BLaER1 (cell line): ENCODE results near the gene RAB6D.
"Not testable (repeated sequence)": the region's sequence is repeated elsewhere in the genome, so short reads cannot be mapped to it uniquely, and the experiment has no call there.

Experiments used
- H3K27ac ChIP-seq: shearing (Covaris generic); formaldehyde crosslinking; 2 replicates; pipeline ENCODE4 v1.8.1; 2022
- H3K27me3 ChIP-seq: shearing (Covaris generic); formaldehyde crosslinking; 2 replicates; pipeline ENCODE4 v1.8.1; 2022
- H3K36me3 ChIP-seq: shearing (Covaris generic); formaldehyde crosslinking; 2 replicates; pipeline ENCODE4 v1.8.1; 2022
- H3K4me1 ChIP-seq: shearing (Covaris generic); formaldehyde crosslinking; 2 replicates; pipeline ENCODE4 v1.8.1; 2022
- H3K4me2 ChIP-seq: shearing (Covaris generic); formaldehyde crosslinking; 2 replicates; pipeline ENCODE4 v1.8.1; 2022
- H3K4me3 ChIP-seq: shearing (Covaris generic); formaldehyde crosslinking; 2 replicates; pipeline ENCODE4 v1.8.1; 2022
- H3K9ac ChIP-seq: shearing (Covaris generic); formaldehyde crosslinking; 2 replicates; pipeline ENCODE4 v1.8.1; 2022
- H3K9me3 ChIP-seq: shearing (Covaris generic); formaldehyde crosslinking; 2 replicates; pipeline ENCODE4 v1.8.1; 2022
- H4K20me1 ChIP-seq: shearing (Covaris generic); formaldehyde crosslinking; 2 replicates; pipeline ENCODE4 v1.8.1; 2022
- Cebpa-rat ChIP-seq: shearing (Covaris generic); IDR thresholded peaks from 2 replicates; pipeline ENCODE4 v1.8.1; 2022

RAB6D gene

DNA sequence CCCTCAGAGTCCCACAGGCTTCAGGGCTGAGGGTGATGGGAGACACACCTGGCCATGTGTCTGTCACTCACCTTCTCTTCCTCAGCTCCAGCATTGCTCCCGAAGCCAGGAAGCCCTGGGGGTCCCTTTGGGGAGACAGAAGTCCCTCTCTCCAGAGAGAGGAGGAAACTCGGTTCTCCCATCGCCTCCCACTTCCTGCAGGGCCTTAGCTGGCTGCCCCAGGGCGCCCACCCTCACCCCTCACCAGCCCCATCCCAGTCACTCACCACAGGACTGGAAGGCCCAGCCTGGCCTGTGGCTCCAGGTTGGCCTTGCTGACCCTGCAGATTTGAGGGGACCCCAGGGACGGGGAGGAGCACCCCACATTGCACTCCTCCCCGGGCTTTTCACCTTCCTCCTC, 2.7 kb upstream of the RAB6D start:
- no peak overlapping the region for H3K4me2 ChIP-seq
- no peaks in the 10 kb centered on the region for H3K36me3 ChIP-seq
- H3K9ac ChIP-seq, result no peak overlapping the region
- H4K20me1 ChIP-seq, result no peaks in the 10 kb centered on the region
- H3K27ac ChIP-seq, result no peak overlapping the region
- peaks cover 4% of the 10 kb centered on the region; the same call in 1 of the 2 replicates for H3K4me1 ChIP-seq
- H3K4me3 ChIP-seq, result no peak overlapping the region
- TF ChIP-seq Cebpa-rat, result no peak
- H3K9me3 ChIP-seq, result no peaks in the 10 kb centered on the region
- H3K27me3 ChIP-seq, result no peaks in the 10 kb centered on the region

DNA sequence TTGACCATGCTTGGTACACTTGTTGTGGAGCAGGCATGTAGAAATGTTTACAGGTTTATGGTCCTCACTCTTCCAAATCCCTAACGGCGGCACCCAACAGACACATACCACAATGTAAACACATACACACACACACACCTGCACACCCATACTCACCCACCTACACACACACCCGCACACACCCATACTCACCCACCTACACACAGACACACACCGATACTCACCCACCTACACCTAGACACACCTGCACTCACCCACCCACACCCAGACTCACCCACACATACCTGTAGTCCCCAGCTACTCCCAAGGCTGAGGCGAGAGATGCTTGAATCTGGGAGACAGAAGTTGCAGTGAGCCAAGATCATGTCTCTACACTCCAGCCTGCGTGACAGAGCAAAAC, 1.5 kb upstream of the RAB6D start:
- TF ChIP-seq Cebpa-rat, result no peak
- no peaks in the 10 kb centered on the region for H3K27me3 ChIP-seq
- H3K36me3 ChIP-seq, result no peaks in the 10 kb centered on the region
- H3K4me3 ChIP-seq, result no peak overlapping the region
- no peaks in the 10 kb centered on the region for H3K9me3 ChIP-seq
- H3K4me1 ChIP-seq, result peaks cover 6% of the 10 kb centered on the region; the same call in 1 of the 2 replicates
- no peak overlapping the region for H3K9ac ChIP-seq
- H4K20me1 ChIP-seq, result no peaks in the 10 kb centered on the region
- no peak overlapping the region for H3K27ac ChIP-seq
- no peak overlapping the region for H3K4me2 ChIP-seq

- not testable (repeated sequence) for H3K9me3 ChIP-seq, H3K9ac ChIP-seq, H3K4me2 ChIP-seq, H3K36me3 ChIP-seq, H3K4me3 ChIP-seq, H4K20me1 ChIP-seq, H3K27me3 ChIP-seq, H3K27ac ChIP-seq, H3K4me1 ChIP-seq
Measured at GRCh38 chr2:131363213-131363612, 755 bp downstream of the RAB6D start.

- H3K9me3 ChIP-seq, H3K4me3 ChIP-seq, H4K20me1 ChIP-seq, H3K27me3 ChIP-seq, H3K9ac ChIP-seq, H3K36me3 ChIP-seq, H3K4me2 ChIP-seq, H3K27ac ChIP-seq, H3K4me1 ChIP-seq: not testable (repeated sequence)
Measured at GRCh38 chr2:131361773-131362172, 2.2 kb downstream of the RAB6D start.

- H3K9ac ChIP-seq, result not testable (repeated sequence)
Measured at GRCh38 chr2:131353167-131353697, 10.7 kb downstream of the RAB6D start.

GRCh38 chr2:131349021-131349420, 14.9 kb downstream of the RAB6D start:
- no peak overlapping the region for H3K27ac ChIP-seq
- no peaks in the 10 kb centered on the region for H4K20me1 ChIP-seq
- H3K36me3 ChIP-seq, result no peaks in the 10 kb centered on the region
- H3K27me3 ChIP-seq, result no peaks in the 10 kb centered on the region
- TF ChIP-seq Cebpa-rat, result no peak
- peaks cover 11% of the 10 kb centered on the region; the same call in 1 of the 2 replicates for H3K9me3 ChIP-seq
- no peak overlapping the region for H3K4me3 ChIP-seq
- no peak overlapping the region for H3K9ac ChIP-seq
- no peak overlapping the region for H3K4me2 ChIP-seq
- H3K4me1 ChIP-seq, result no peaks in the 10 kb centered on the region

More at GRCh38 chr2:131353167-131353697, 10.7 kb downstream of the RAB6D start:
- not testable (repeated sequence) for H4K20me1 ChIP-seq, H3K27me3 ChIP-seq, H3K4me3 ChIP-seq, H3K36me3 ChIP-seq, H3K4me2 ChIP-seq, H3K27ac ChIP-seq, H3K4me1 ChIP-seq
- H3K9me3 ChIP-seq, result peaks cover 11% of the 10 kb centered on the region; the same call in 1 of the 2 replicates

GRCh38 chr2:131347035-131347434, 16.9 kb downstream of the RAB6D start:
- H3K4me1 ChIP-seq, result not testable (repeated sequence)

DNA sequence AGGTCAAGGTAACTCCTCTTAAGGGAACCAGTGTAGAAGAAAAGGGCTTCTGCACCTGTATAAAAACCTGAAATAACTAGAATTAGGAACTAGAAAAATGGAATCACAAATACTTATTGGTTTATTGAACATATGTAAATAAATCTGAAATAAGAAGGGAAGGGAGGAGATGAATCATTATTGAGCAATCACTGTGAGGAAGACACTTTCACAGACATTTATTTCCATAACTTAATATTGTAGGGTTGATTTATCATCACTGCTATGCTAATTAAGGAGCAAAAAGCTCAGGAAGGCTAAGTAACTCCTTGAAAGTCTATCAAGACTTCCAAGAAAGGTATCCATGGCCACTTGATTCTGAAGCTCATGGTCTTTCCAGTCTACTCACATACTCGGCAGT, 24.7 kb downstream of the RAB6D start:
- H3K9me3 ChIP-seq, result not testable (repeated sequence)

More at GRCh38 chr2:131347035-131347434, 16.9 kb downstream of the RAB6D start:
- not testable (repeated sequence) for H3K9ac ChIP-seq, H3K27ac ChIP-seq, H3K36me3 ChIP-seq, H3K4me3 ChIP-seq, H3K27me3 ChIP-seq, H4K20me1 ChIP-seq, H3K4me2 ChIP-seq, H3K9me3 ChIP-seq

GRCh38 chr2:131335319-131335718, 28.6 kb downstream of the RAB6D start:
- H3K36me3 ChIP-seq, H3K9ac ChIP-seq, H3K27me3 ChIP-seq, H4K20me1 ChIP-seq, H3K9me3 ChIP-seq, H3K4me2 ChIP-seq, H3K27ac ChIP-seq, H3K4me1 ChIP-seq, H3K4me3 ChIP-seq: not testable (repeated sequence)

More for the DNA sequence above, 24.7 kb downstream of the RAB6D start:
- not testable (repeated sequence) for H3K9ac ChIP-seq, H3K4me2 ChIP-seq, H3K4me1 ChIP-seq, H3K27ac ChIP-seq, H3K4me3 ChIP-seq, H4K20me1 ChIP-seq, H3K36me3 ChIP-seq, H3K27me3 ChIP-seq

DNA sequence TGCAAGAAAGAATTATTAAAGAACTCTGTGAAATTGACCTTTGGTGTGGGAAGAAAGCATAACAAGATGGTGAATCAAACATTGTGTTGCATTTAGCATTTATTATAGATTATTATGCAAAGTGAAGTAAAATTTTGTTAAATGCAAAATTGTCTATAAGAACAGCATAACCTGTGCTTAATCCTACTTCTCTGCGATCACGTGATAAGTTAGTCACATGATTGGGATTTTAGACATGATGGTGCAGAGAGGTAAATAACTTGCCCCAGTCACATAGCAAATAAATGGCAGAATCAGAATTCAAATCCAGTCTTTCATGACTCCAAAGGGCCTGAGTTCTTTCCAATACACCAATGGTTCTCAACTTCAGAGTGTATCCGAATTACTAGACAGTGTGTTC, 31.3 kb downstream of the RAB6D start:
- not testable (repeated sequence) for H3K9me3 ChIP-seq, H3K9ac ChIP-seq, H3K4me2 ChIP-seq, H3K36me3 ChIP-seq, H3K4me1 ChIP-seq, H3K27ac ChIP-seq, H3K4me3 ChIP-seq, H3K27me3 ChIP-seq, H4K20me1 ChIP-seq

DNA sequence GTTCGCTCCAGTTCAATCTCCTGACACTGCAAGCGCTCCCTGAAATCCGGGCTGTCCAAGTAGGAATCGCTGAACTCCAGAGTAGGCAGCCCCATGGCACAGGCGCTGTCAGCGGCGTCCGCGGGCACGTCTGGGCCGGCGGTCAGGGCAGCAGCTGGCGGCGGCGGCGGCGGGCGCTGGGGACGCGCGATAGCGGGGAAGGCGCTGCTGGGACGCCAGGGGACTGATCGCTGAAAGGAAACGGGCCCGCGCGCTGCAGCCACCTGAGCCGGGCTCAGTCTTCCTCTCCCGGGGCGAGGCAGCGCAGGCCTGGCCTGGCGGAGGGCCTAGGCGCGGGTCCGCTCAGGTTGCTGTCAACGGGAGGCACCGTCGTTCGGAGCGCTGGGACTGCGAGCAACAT, 33.0 kb downstream of the RAB6D start:
- H3K4me2 ChIP-seq, H3K4me1 ChIP-seq, H3K9ac ChIP-seq, H3K4me3 ChIP-seq, H3K27ac ChIP-seq, H3K9me3 ChIP-seq, H3K36me3 ChIP-seq, H4K20me1 ChIP-seq, H3K27me3 ChIP-seq: not testable (repeated sequence)
